ENCODE results near the gene SNX25.
"Not testable (repeated sequence)": the region's sequence is repeated elsewhere in the genome, so short reads cannot be mapped to it uniquely, and the experiment has no call there.

The SNX25 gene

GRCh38 chr4:185205073-185205472 is 4.3 kb upstream of the SNX25 start:
- not testable (repeated sequence) for DNase-seq

GRCh38 chr4:185205697-185206342 is 3.6 kb upstream of the SNX25 start:
- no peak for DNase-seq

- DNase-seq, result no peak
Measured at GRCh38 chr4:185207466-185207865, 1.9 kb upstream of the SNX25 start.

- not testable (repeated sequence) for DNase-seq
Measured at GRCh38 chr4:185209852-185210101, 379 bp downstream of the SNX25 start.

- DNase-seq, result no peak
Measured at GRCh38 chr4:185210102-185210981, 944 bp downstream of the SNX25 start.

- no peak for DNase-seq
Measured at GRCh38 chr4:185211035-185211434, 1.6 kb downstream of the SNX25 start.

- no peak for DNase-seq
Measured at GRCh38 chr4:185211641-185212040, 2.2 kb downstream of the SNX25 start.

- no peak for DNase-seq
Measured at GRCh38 chr4:185212581-185212980, 3.2 kb downstream of the SNX25 start.

- DNase-seq, result no peak
Measured at GRCh38 chr4:185213877-185214276, 4.5 kb downstream of the SNX25 start.

- no peak for DNase-seq
Measured at GRCh38 chr4:185215261-185215660, 5.9 kb downstream of the SNX25 start.

- no peak for DNase-seq
Measured at GRCh38 chr4:185217408-185217975, 8.1 kb downstream of the SNX25 start.

- DNase-seq, result no peak
Measured at GRCh38 chr4:185218312-185218711, 8.9 kb downstream of the SNX25 start.

GRCh38 chr4:185219551-185220344 is 10.3 kb downstream of the SNX25 start:
- DNase-seq, result no peak

- no peak for DNase-seq
Measured at GRCh38 chr4:185221491-185221890, 12.1 kb downstream of the SNX25 start.

GRCh38 chr4:185221912-185222311 is 12.5 kb downstream of the SNX25 start:
- no peak for DNase-seq

GRCh38 chr4:185222598-185222997 is 13.2 kb downstream of the SNX25 start:
- DNase-seq, result no peak

GRCh38 chr4:185224597-185224996 is 15.2 kb downstream of the SNX25 start:
- no peak for DNase-seq

GRCh38 chr4:185225940-185226339 is 16.5 kb downstream of the SNX25 start:
- no peak for DNase-seq

GRCh38 chr4:185227131-185227551 is 17.7 kb downstream of the SNX25 start:
- no peak for DNase-seq

GRCh38 chr4:185227713-185228278 is 18.4 kb downstream of the SNX25 start:
- no peak for DNase-seq

- DNase-seq, result no peak
Measured at GRCh38 chr4:185229021-185229818, 19.8 kb downstream of the SNX25 start.

GRCh38 chr4:185232370-185232769 is 23.0 kb downstream of the SNX25 start:
- DNase-seq, result no peak

Data from KG1 (cell line).